Measurements from ENCODE around the gene GLRX5. TPM values are rescaled to one million over a fixed set of nuclear protein-coding genes. Genes with fewer than 3 reads are reported as not detected.
A peak's percentile ranks its signal among the peaks of the same experiment; 100 is the strongest.

GLRX5 gene
- total RNA-seq, 1 experiment from 2014 or later = 56.1 TPM

- DNase-seq (ENCODE audit: low spot score) = no peak
Observed at GRCh38 chr14:95535226-95536021, 574 bp downstream of the GLRX5 start.

DNA sequence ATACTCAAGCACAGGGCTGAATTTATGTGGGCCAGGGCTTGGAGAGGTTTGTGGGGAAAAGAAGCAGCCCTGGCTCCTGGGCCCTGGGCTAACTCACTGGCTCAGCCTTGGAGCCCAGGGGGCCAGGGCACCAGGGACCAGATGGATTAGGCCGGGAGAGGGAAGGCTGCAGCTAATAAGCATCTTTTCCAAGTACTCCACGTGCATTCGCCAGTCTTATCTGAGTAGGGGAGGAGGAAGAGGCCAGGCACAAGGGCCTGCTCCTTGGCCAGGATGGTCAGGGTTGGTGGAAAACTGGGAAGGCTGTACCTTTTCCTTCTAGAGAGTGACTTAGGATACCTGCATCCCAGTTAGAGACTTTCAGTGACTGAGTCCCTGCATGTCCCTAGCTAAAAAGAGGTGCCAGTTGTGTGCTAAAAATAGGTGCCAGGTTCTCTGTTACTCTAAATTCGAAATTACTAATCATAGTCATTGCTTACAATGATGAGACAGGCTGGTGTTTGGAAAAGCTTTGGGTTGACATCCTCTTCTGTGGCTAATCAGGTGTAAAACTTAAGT, 1.3 kb downstream of the GLRX5 start:
- DNase-seq (ENCODE audit: low spot score) = no peak

DNA sequence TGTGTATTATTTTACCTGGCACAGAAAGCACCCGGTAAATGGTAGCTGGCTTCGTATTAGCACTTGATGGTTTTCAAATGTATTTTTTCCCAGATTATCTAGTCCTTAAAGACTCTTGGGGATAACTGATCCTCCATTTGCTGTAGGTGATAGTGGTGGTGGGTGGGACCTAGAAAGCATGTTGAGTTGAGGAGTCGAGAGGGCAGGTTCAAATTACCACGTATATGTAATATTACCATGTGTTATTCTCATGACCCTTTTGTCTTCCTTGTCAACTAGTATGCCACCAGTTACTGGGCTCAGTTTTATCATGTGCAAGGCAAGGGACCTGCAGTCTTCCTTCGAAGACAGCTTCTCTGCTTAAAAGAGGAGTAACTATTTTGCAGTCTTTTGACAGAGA, 1.8 kb downstream of the GLRX5 start:
- no peak for DNase-seq (ENCODE audit: low spot score)

DNA sequence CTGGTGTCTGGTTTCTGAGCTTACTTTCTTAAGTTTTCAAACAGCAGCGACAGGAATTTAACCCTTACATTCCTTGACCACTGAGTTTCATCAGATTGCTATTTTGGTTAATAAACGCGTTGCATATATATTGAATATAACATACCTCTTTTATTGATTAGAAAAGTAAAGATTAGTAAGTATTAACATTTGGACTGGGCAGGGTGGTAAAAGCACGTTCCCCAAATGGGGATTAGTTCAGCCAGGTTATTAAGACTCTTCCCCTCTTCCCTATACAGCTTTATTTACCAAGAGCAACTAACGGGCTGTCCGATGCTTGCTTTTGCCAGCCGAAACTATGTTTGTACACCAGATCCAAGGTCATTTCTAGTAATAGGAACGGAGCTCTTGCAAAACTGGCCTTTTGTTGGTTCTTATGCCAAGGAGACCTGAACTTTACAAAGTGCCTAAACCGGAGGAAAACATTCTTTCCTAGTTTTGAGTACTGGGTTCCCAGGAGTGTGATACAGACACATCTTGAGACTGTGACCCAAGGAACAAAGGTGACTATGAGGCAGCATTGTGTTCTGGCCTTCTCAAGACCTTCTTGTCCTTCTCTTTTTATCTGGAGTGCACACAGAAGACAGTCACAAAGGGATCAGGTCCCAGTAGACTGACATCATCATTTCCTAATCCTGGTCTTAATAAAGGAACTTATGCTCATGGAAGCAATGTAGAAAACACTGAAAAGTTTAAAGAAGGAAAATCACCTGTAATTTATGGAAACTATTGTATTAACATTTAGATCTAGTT, 2.6 kb downstream of the GLRX5 start:
- no peak for DNase-seq (ENCODE audit: low spot score)

DNA sequence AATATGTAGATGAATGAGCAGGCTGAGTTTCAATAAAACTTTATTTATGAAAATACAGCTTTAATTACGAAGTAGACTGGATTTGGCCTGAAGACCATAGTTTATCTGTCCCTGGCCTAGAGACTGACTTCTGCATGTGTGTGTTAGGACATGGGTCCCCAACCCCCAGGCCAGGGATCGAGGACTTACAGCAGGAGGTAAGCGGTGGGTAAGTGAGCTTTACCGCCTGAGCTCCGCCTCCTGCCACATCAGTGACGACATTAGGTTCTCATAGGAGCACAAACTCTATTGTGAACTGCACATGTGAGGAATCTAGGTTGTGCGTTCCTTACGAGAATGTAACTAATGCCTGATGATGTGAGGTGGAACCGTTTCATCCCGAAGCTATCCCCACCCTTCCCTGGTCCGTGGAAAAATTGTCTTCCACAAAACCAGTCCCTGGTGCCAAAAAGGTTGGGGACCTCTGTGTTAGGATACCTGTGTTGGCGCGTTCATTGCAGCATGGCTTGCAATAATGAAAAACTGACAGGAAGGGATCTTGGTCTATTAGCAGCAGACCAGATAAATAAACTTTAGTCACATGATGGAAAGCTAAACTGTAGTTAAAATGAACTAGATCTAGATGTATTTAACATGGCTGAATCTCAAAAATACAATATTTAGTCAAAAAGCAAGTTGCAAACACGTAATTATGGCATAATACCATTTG, 4.1 kb downstream of the GLRX5 start:
- no peak for DNase-seq (ENCODE audit: low spot score)

GRCh38 chr14:95540236-95540855, 5.5 kb downstream of the GLRX5 start:
- no peak for DNase-seq (ENCODE audit: low spot score)

GRCh38 chr14:95541346-95541745, 6.5 kb downstream of the GLRX5 start:
- no peak for DNase-seq (ENCODE audit: low spot score)

- DNase-seq (ENCODE audit: low spot score) = no peak
Observed at GRCh38 chr14:95541932-95542930, 7.4 kb downstream of the GLRX5 start.

- no peak for DNase-seq (ENCODE audit: low spot score)
Observed at GRCh38 chr14:95543021-95543420, 8.2 kb downstream of the GLRX5 start.

- no peak for DNase-seq (ENCODE audit: low spot score)
Observed at GRCh38 chr14:95544588-95544987, 9.7 kb downstream of the GLRX5 start.

DNA sequence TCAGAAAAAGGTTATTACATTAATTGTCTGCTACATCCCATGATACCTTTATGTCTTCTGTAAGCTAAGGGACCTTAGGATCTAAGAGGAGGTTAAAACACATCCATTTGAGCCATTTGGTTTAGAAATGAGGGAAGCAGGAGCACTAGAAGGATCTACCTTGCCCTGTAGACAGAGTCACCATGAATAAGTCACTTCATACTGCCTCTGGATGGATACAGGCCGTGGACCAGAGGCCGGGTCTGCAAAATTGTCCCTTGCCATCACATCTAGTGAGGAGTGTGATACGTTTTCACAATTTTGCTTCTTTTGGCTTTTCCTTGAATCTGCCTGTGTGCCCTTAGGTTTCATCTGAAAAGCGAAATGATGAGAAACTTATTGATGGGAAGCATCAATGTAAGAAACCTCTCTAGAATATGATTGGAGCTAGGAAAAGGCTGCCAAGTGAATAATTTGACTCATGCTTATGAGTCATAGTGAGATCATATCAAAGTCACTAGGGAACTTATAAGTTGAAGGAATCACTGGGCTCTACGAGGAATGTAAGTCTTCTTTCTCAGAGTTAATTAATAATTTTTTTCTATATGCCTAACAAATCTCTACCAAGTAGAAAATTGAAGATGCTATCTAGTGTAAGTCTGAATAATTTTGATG, 10.8 kb downstream of the GLRX5 start:
- peak; percentile 78 for DNase-seq (ENCODE audit: low spot score)

DNA sequence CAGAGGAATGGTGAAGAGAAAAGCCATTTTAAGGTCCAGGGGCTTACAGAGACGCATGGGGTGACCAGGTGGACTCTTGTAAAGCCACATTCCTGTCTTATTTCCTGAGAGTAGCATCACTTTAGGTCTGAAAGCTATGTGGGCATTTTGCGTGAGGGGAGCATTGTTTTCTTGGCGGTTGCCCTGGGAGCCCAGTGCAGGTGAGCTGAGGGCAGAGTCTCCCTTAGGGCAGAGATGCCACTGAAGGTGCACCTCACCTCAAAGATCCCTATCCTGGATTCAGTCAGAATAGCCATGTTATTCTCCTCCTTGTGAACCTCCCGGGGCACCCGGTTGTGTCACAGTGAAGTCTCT, 12.4 kb downstream of the GLRX5 start:
- DNase-seq (ENCODE audit: low spot score) = no peak

GRCh38 chr14:95547626-95548327, 12.9 kb downstream of the GLRX5 start:
- DNase-seq (ENCODE audit: low spot score) = peak; percentile 78

GRCh38 chr14:95548328-95548929, 13.6 kb downstream of the GLRX5 start:
- DNase-seq (ENCODE audit: low spot score) = no peak

DNA sequence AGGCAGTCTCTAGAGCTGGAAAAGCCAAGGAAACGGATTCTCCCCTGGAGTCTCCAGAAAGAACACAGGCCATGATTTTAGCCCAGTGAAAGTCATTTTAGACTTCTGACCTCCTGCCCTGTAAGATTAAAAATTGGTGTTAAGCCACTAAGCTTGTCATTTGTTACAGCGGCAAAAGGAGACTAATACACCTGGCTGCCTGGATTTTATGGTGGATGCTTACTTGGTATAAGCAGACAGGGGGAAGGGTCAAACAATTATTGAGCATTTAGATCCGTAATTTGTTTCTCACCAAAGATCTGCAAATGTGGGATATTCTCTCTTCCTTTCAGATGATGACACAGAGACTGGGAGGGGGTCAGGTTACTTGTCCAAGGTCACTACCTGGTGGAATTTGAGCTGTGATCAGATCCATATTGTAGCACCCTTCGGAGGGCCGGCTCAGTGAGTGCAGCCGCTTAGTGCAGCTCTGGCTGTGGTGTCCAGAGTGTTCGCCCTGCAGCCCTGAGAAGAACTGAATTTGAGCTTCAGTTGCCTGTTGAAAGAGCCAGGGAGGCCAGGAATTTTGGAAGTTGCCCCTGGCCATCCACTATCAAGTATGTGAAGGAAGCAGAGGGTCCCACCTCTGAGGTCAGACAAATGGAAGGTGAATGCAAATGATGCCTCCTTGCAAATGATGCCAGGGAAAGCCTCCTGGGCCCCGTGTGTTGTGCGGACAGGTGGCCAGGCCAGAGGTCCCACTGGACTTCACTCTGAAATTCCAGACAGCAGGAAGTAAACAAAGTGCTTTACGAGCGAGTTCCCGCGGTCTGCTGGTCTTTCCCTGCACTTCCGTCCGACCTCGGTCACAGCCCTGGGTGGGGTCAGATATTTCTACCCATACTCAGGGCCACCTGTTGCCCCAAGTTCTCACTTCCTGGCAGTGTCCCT, 15.1 kb downstream of the GLRX5 start:
- DNase-seq (ENCODE audit: low spot score) = no peak

GRCh38 chr14:95551435-95551834, 16.6 kb downstream of the GLRX5 start:
- no peak for DNase-seq (ENCODE audit: low spot score)

DNA sequence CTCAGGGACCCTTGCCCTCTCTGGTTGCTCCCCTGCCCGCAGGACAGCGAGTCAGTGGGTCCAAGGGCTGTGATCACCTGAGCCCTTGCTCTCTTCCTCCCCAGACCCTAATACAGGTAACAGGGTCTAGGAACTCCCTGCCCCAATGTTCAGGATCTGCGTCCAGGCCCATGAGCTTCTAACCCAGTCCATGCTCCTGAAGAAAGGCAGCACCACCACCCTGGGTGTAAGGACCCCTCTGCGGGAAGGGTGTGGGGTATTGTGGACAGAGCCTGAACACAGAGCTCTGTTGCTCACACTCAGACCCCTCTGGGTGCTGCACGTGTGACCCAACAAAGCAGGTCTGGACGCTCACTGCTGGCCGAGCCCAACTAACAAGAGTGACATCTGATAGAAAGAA, 18.3 kb downstream of the GLRX5 start:
- no peak for DNase-seq (ENCODE audit: low spot score)

GRCh38 chr14:95555053-95555452, 20.2 kb downstream of the GLRX5 start:
- DNase-seq (ENCODE audit: low spot score) = no peak
